Measurements from ENCODE around the gene PTPN18. TPM values are rescaled to one million over a fixed set of nuclear protein-coding genes. Genes with fewer than 3 reads are reported as not detected.
"Not testable (repeated sequence)": the region's sequence is repeated elsewhere in the genome, so short reads cannot be mapped to it uniquely, and the experiment has no call there.

The PTPN18 gene
- total RNA-seq, 2 experiments from 2014 or later, result 57.7 to 64.5 TPM

- H3K27me3 Mint-ChIP-seq, result peaks cover 2% of the 10 kb centered on the region
- DNase-seq (no peak), ATAC-seq (ENCODE audit: low read depth) (no peak)
- no peak overlapping the region for H3K4me3 Mint-ChIP-seq
- H3K4me1 Mint-ChIP-seq, result peaks cover 4% of the 10 kb centered on the region
- peaks cover 20% of the 10 kb centered on the region for H3K36me3 Mint-ChIP-seq
- H3K9me3 Mint-ChIP-seq, result no peaks in the 10 kb centered on the region
- H3K27ac Mint-ChIP-seq, result no peak overlapping the region
- POLR2A ChIA-PET, result no interaction called here
Measured at GRCh38 chr2:130387071-130387400, 31.2 kb downstream of the PTPN18 start.

GRCh38 chr2:130387804-130388203, 31.9 kb downstream of the PTPN18 start:
- Mint-ChIP-seq H3K4me3 (no peak overlapping the region), H3K27ac (no peak overlapping the region), H3K36me3 (peaks cover 13% of the 10 kb centered on the region), H3K4me1 (peaks cover 4% of the 10 kb centered on the region), H3K9me3 (no peaks in the 10 kb centered on the region), H3K27me3 (peaks cover 5% of the 10 kb centered on the region)
- ATAC-seq (ENCODE audit: low read depth), result no peak
- no peak for DNase-seq
- POLR2A ChIA-PET, result no interaction called here

DNA sequence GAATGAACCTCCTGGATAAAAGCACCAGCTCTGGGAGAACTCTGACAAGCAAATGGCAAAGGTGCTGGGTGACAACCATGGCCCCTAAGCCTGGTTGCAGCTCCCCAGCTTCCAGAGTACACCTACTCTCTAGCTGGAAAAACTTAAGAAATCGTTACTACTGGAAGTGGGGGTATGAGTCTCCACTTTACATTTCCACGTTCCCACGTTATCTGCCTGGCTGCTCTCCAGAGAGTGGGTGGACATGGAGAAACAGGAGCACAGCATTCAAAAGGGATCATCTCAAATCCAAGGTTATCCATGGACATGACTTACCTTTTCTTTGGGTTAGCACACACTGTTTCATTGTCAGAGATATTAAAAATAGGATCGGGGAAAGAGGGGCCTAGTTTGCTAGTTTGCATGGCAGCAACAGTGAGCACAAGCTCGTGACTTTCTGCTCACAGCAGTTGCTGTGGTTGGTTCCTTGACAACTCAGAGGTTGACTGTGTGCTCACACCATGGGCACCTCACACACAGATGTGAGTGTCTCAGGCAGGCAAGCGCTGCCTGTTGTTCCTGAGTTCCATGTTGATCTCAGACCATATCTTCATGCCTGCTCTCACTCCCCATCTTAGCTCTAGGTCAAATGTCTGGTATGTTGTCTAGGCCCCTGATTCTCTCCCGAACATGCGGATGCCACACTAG, 32.5 kb downstream of the PTPN18 start:
- Mint-ChIP-seq H3K27ac (no peak overlapping the region), H3K4me1 (peaks cover 4% of the 10 kb centered on the region), H3K4me3 (no peak overlapping the region), H3K9me3 (no peaks in the 10 kb centered on the region), H3K36me3 (peaks cover 7% of the 10 kb centered on the region), H3K27me3 (peaks cover 5% of the 10 kb centered on the region)
- ATAC-seq (ENCODE audit: low read depth) (no peak), DNase-seq (no peak)
- POLR2A ChIA-PET, result interaction anchor here (1.5 to 2.7 kb wide), 2 partner anchors 16 to 46 kb away, joined by 4 to 19 read pairs; partner anchors contain the start of gene IMP4

GRCh38 chr2:130389358-130389757, 33.5 kb downstream of the PTPN18 start:
- Mint-ChIP-seq H3K4me1 (peaks cover 4% of the 10 kb centered on the region), H3K27ac (no peak overlapping the region), H3K27me3 (peaks cover 5% of the 10 kb centered on the region), H3K9me3 (no peaks in the 10 kb centered on the region), H3K4me3 (no peak overlapping the region), H3K36me3 (peaks cover 9% of the 10 kb centered on the region)
- no peak for DNase-seq
- POLR2A ChIA-PET, result interaction anchor here (1.5 to 3.0 kb wide), 4 partner anchors 10 to 47 kb away, joined by 4 to 19 read pairs (median 10); partner anchors contain the start of gene IMP4
- no peak for ATAC-seq (ENCODE audit: low read depth)

DNA sequence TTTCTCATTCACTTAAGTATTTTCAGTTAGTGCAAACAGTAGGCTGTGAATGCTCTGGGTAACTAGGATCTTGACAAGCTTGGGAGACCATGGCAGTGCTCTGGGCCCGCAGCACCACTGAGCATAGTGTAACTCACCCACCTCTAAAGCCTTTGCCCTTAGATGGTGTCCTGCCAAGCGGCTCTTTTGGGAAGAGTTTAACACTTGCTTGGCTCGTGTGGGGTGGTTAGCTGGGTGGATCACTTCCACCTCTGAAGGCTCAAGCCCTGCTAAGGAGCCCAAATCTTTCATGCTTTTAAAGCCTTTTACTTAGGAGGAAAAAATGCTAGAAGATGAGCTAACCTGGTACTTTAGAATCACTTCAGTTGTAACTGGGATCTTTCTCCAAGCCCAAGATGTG, 33.9 kb downstream of the PTPN18 start:
- Mint-ChIP-seq H3K9me3 (no peaks in the 10 kb centered on the region), H3K27me3 (peaks cover 5% of the 10 kb centered on the region), H3K4me1 (peaks cover 4% of the 10 kb centered on the region), H3K27ac (no peak overlapping the region), H3K4me3 (no peak overlapping the region), H3K36me3 (peaks cover 9% of the 10 kb centered on the region)
- ATAC-seq (ENCODE audit: low read depth), result no peak
- no peak for DNase-seq
- POLR2A ChIA-PET, result interaction anchor here (1.5 to 3.0 kb wide), 4 partner anchors 11 to 48 kb away, joined by 4 to 19 read pairs (median 10); partner anchors contain the start of gene IMP4

DNA sequence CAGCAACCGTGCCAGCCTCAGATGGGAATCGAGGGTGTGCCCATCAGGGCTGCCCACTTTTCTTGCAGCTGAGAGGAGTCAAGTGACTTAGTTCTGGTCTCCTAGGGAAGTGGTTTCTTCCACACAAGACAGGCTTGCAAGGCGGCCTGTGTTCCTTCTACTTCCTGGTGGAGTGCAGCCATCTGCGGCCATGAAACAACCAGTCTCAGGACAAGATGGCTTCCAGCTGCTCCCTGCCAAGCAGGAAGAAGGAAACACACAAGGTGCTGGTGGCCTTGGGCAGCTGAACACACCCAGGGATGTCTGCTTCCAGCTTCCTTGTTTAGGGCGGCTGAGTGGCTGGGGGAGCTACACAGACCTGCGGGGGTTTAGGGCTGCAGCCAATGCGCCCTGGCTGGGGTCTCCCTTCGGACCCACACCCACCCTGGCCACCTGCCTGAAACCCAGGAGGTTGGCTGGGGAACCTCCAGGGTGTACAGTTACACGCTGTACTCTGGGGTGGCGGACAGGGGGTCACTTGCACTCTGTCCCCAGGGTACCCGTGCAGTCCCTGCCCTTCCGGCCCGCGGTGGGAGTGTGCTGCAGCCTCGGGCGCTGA, 34.7 kb downstream of the PTPN18 start:
- Mint-ChIP-seq H3K27ac (peak overlapping the region; percentile 92), H3K27me3 (peaks cover 6% of the 10 kb centered on the region), H3K36me3 (peaks cover 6% of the 10 kb centered on the region), H3K4me1 (peaks cover 4% of the 10 kb centered on the region), H3K4me3 (peak overlapping the region; percentile 93), H3K9me3 (no peaks in the 10 kb centered on the region)
- POLR2A ChIA-PET, result interaction anchor here (1.4 to 3.0 kb wide), 4 partner anchors 12 to 49 kb away, joined by 4 to 19 read pairs (median 10); partner anchors contain the start of gene IMP4
- ATAC-seq (ENCODE audit: low read depth), result peak; percentile 9
- DNase-seq, result no peak

GRCh38 chr2:130391058-130391871, 35.4 kb downstream of the PTPN18 start:
- DNase-seq, result peak; percentile 80
- peaks cover 4% of the 10 kb centered on the region for H3K4me1 Mint-ChIP-seq
- peak overlapping the region; percentile 92 for H3K27ac Mint-ChIP-seq

GRCh38 chr2:130391872-130392670, 36.2 kb downstream of the PTPN18 start:
- no peak overlapping the region for H3K27ac Mint-ChIP-seq
- peaks cover 4% of the 10 kb centered on the region for H3K4me1 Mint-ChIP-seq
- H3K36me3 Mint-ChIP-seq, result peaks cover 5% of the 10 kb centered on the region
- POLR2A ChIA-PET, result interaction anchor here (3.0 kb wide), 1 partner anchor 13 kb away, joined by 15 read pairs; no protein-coding TSS in a partner anchor
- ATAC-seq (ENCODE audit: low read depth) (no peak), DNase-seq (no peak)
- H3K9me3 Mint-ChIP-seq, result no peaks in the 10 kb centered on the region
- H3K4me3 Mint-ChIP-seq, result peak overlapping the region; percentile 93
- peaks cover 19% of the 10 kb centered on the region for H3K27me3 Mint-ChIP-seq

More at GRCh38 chr2:130391058-130391871, 35.4 kb downstream of the PTPN18 start:
- ATAC-seq (ENCODE audit: low read depth), result peak; percentile 96
- Mint-ChIP-seq H3K36me3 (peaks cover 5% of the 10 kb centered on the region), H3K4me3 (peak overlapping the region; percentile 93), H3K9me3 (no peaks in the 10 kb centered on the region), H3K27me3 (peaks cover 13% of the 10 kb centered on the region)
- POLR2A ChIA-PET, result interaction anchor here (1.4 to 3.0 kb wide), 4 partner anchors 12 to 49 kb away, joined by 4 to 19 read pairs (median 10); partner anchors contain the start of gene IMP4

GRCh38 chr2:130393318-130393910, 37.6 kb downstream of the PTPN18 start:
- no peak overlapping the region for H3K27ac Mint-ChIP-seq
- ATAC-seq (ENCODE audit: low read depth) (no peak), DNase-seq (no peak)
- H3K9me3 Mint-ChIP-seq, result no peaks in the 10 kb centered on the region
- H3K36me3 Mint-ChIP-seq, result peaks cover 5% of the 10 kb centered on the region
- POLR2A ChIA-PET, result no interaction called here
- H3K27me3 Mint-ChIP-seq, result peaks cover 29% of the 10 kb centered on the region
- no peak overlapping the region for H3K4me3 Mint-ChIP-seq
- peaks cover 4% of the 10 kb centered on the region for H3K4me1 Mint-ChIP-seq

GRCh38 chr2:130406280-130406679, 50.4 kb downstream of the PTPN18 start:
- POLR2A ChIA-PET, H3K4me3 Mint-ChIP-seq, H3K27me3 Mint-ChIP-seq: not testable (repeated sequence)

GRCh38 chr2:130416693-130417092, 60.8 kb downstream of the PTPN18 start:
- H3K27me3 Mint-ChIP-seq; POLR2A ChIA-PET; H3K36me3 Mint-ChIP-seq; H3K27ac Mint-ChIP-seq; H3K4me3 Mint-ChIP-seq; H3K4me1 Mint-ChIP-seq; H3K9me3 Mint-ChIP-seq; ATAC-seq (ENCODE audit: low read depth); DNase-seq: not testable (repeated sequence)

More at GRCh38 chr2:130406280-130406679, 50.4 kb downstream of the PTPN18 start:
- H3K9me3 Mint-ChIP-seq; DNase-seq; H3K36me3 Mint-ChIP-seq; ATAC-seq (ENCODE audit: low read depth); H3K4me1 Mint-ChIP-seq; H3K27ac Mint-ChIP-seq: not testable (repeated sequence)

DNA sequence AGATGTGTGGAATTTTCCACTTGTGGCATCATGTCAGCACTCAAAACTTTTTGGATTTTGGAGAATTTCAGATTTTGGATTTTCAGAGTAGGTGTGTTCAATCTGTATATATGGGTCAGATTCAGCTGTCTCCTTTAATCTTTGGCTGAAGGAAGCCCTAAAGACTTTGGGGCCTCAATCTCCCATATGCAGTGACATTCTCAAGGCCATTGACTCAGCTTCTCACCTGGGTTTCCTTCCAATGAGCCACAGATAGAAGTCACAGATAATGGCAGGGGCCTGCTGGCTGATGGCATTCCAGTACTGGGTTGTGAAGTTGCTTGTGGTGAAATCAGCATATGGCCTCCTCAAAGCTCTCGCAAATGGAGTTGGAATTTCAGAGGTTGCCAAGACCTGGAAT, 63.0 kb downstream of the PTPN18 start:
- POLR2A ChIA-PET; H3K9me3 Mint-ChIP-seq; H3K27me3 Mint-ChIP-seq; H3K36me3 Mint-ChIP-seq; DNase-seq; H3K27ac Mint-ChIP-seq; H3K4me1 Mint-ChIP-seq; H3K4me3 Mint-ChIP-seq; ATAC-seq (ENCODE audit: low read depth): not testable (repeated sequence)
